ENCODE measurements around the gene ATG16L1. TPM values are rescaled to one million over a fixed set of nuclear protein-coding genes. Genes with fewer than 3 reads are reported as not detected.
A peak's percentile ranks its signal among the peaks of the same experiment; 100 is the strongest.

Gene ATG16L1
- total and polyA plus RNA-seq, 8 donors, result 7.6 to 71.9 (median 10.9) TPM

DNA sequence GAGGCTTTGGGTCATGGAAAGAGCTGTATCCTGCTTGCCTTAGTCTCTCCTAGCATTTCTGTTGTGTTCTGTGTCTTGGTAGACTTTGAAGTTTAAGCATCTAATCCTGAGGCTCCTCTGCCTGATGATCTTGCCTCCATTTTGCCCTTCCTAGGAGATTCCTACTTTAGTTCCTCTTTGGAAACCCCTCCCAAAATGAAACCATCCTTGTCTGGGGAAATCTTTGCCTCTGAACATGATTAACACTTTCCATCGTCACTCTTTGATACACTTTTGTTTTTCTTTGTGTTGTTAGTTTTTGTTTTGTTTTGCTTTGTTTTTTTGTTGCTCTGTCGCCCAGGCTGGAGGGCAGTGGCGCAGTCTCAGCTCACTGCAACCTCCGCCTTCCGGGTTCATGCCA is 9.2 kb downstream of the ATG16L1 start:
- Histone ChIP-seq H3K9me3 (no peaks in the 10 kb centered on the region), H3K4me1 (peaks cover 7 to 25% (median 16%) of the 10 kb centered on the region in 4 donors), H3K27me3 (no peaks in the 10 kb centered on the region), H3K36me3 (peaks cover 55 to 100% (median 99%) of the 10 kb centered on the region in 4 donors), H3K27ac (peak overlapping the region in 2 of 5 donors; percentile 1 to 8), H3K4me3 (no peak overlapping the region)
- TF ChIP-seq EP300 (IDR thresholded peaks at IDR 0.05), result no peak
- TF ChIP-seq POLR2AphosphoS5 (IDR thresholded peaks at IDR 0.05), result no peak
- TF ChIP-seq POLR2A (IDR thresholded peaks at IDR 0.05), result no peak
- TF ChIP-seq, protein P1, sequence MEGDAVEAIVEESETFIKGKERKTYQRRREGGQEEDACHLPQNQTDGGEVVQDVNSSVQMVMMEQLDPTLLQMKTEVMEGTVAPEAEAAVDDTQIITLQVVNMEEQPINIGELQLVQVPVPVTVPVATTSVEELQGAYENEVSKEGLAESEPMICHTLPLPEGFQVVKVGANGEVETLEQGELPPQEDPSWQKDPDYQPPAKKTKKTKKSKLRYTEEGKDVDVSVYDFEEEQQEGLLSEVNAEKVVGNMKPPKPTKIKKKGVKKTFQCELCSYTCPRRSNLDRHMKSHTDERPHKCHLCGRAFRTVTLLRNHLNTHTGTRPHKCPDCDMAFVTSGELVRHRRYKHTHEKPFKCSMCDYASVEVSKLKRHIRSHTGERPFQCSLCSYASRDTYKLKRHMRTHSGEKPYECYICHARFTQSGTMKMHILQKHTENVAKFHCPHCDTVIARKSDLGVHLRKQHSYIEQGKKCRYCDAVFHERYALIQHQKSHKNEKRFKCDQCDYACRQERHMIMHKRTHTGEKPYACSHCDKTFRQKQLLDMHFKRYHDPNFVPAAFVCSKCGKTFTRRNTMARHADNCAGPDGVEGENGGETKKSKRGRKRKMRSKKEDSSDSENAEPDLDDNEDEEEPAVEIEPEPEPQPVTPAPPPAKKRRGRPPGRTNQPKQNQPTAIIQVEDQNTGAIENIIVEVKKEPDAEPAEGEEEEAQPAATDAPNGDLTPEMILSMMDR (IDR thresholded peaks at IDR 0.05), result no peak
- intact Hi-C loops (cut with DNase I; ENCODE audit: low total_unique reads), result no loop called here
- 91 to 98% (median 96%) methylated on average over 5 of the region's 5 CpGs for WGBS, 5 donors
- DNase-seq, result no peak

DNA sequence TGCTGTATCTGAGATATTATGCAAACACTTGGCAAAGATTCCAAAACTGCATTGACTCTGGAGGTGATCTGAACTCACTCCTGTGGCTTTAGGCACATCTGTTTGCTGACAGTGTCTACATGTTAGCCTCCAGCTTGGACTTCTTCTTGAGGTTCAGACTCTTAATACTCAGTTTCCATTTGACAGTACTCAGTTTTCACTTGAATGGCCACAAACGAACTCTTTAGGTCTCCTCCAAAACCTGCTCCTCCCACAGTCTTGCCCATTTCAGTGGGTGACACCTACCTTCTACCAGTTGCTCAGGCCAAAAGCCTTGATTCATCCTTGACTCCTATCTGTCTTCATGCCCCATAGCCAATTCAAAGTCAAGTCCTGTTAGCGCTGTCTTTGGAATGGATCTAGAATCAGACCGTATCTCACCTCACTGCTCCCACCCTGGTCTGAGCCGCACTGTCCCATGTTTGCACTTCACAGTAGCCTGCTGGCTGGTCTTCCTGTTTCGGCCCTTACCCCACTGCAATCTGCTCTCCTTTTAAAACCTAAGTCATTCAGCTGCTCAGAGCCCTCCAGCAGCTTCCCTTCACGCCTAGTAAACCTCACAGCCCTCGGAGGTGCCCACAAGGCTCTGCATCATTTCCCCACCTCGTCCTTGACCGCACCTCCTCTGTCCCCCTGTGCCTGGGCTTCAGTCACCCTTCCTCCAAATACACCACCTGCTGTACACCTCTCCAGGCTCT is 10.5 kb downstream of the ATG16L1 start:
- Histone ChIP-seq H3K27ac (no peak overlapping the region), H3K9me3 (no peaks in the 10 kb centered on the region), H3K27me3 (no peaks in the 10 kb centered on the region), H3K4me1 (peaks cover 7 to 23% (median 14%) of the 10 kb centered on the region in 4 donors), H3K36me3 (peaks cover 66 to 100% (median 100%) of the 10 kb centered on the region in 4 donors), H3K4me3 (no peak overlapping the region)
- WGBS, 5 donors, result 84 to 90% (median 88%) methylated on average over 9 of the region's 9 CpGs
- TF ChIP-seq POLR2A (IDR thresholded peaks at IDR 0.05) (no peak), EP300 (IDR thresholded peaks at IDR 0.05) (no peak), POLR2AphosphoS5 (IDR thresholded peaks at IDR 0.05) (no peak)
- TF ChIP-seq, protein P1 (IDR thresholded peaks at IDR 0.05), result no peak
- DNase-seq, result no peak
- intact Hi-C loops (cut with DNase I; ENCODE audit: low total_unique reads), result no loop called here

DNA sequence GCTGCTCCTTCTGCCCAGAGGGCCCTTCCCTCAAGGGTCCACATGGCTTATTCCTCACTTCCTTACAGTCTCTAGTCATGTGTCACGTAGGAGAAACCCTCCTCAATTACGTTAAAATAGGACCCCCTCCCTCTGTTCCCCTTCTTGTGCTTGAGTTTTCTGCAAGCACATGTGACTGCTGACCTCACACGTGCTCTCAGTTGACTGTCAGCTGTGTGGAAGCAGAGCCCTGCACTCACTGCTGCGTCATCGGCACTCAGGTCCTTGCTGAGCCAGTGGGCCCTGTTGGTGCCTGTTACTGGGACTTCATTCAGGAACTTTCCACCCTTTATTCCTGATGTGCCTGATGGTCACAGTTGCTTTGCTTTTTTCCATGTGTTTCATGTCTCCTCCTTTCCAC is 11.1 kb downstream of the ATG16L1 start:
- WGBS, 5 donors, result 85 to 99% (median 95%) methylated on average over 5 of the region's 5 CpGs
- intact Hi-C loops (cut with DNase I; ENCODE audit: low total_unique reads), result no loop called here
- DNase-seq, result no peak
- Histone ChIP-seq H3K4me1 (peaks cover 7 to 23% (median 14%) of the 10 kb centered on the region in 4 donors), H3K9me3 (no peaks in the 10 kb centered on the region), H3K27me3 (no peaks in the 10 kb centered on the region), H3K36me3 (peaks cover 62 to 100% (median 100%) of the 10 kb centered on the region in 4 donors), H3K4me3 (no peak overlapping the region), H3K27ac (no peak overlapping the region)
- TF ChIP-seq, protein P1 (IDR thresholded peaks at IDR 0.05), result no peak
- no peak for TF ChIP-seq POLR2A (IDR thresholded peaks at IDR 0.05)
- TF ChIP-seq EP300 (IDR thresholded peaks at IDR 0.05), result no peak
- TF ChIP-seq POLR2AphosphoS5 (IDR thresholded peaks at IDR 0.05), result no peak

DNA sequence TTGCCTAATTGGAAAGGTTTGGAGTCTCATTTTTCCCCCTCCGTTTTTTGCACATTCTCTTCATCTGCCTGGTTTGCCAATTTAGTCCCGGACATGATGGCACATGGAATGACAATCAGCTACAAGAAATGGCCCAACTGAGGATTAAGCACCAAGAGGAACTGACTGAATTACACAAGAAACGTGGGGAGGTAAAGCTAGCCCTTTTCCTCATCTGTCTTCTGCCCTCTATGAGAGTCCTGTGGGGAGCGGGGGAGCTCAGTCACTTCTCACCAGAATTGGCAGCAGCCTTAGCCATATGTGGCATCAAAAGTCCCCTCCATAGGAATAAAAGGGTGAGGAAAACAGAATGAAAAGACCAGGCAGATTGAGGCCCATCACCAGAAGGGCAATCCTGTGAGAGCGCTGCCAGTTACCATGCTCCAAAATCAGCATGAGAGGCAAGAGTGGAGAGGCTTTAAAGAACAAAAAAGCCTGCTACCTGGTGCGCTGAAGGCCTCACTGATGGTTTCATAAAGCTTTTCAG is 11.6 kb downstream of the ATG16L1 start:
- Histone ChIP-seq H3K4me3 (no peak overlapping the region), H3K27ac (no peak overlapping the region), H3K9me3 (no peaks in the 10 kb centered on the region), H3K4me1 (peaks cover 7 to 23% (median 14%) of the 10 kb centered on the region in 4 donors), H3K36me3 (peaks cover 64 to 100% (median 100%) of the 10 kb centered on the region in 4 donors), H3K27me3 (no peaks in the 10 kb centered on the region)
- intact Hi-C loops (cut with DNase I; ENCODE audit: low total_unique reads), result no loop called here
- no peak for DNase-seq
- TF ChIP-seq POLR2AphosphoS5 (IDR thresholded peaks at IDR 0.05) (no peak), POLR2A (IDR thresholded peaks at IDR 0.05) (no peak), EP300 (IDR thresholded peaks at IDR 0.05) (no peak)
- TF ChIP-seq, protein P1 (IDR thresholded peaks at IDR 0.05), result no peak
- WGBS, 5 donors, result 91 to 96% (median 94%) methylated on average over 6 of the region's 6 CpGs
